HepG2 (cell line): ENCODE results near the gene COMMD7. TPM values are rescaled to one million over a fixed set of nuclear protein-coding genes. Genes with fewer than 3 reads are reported as not detected.
A peak's percentile ranks its signal among the peaks of the same experiment; 100 is the strongest.

Experiments
- AGO1 ChIP-seq: fragments of 200-400 bp; formaldehyde crosslinking; IDR thresholded peaks from 2 replicates; pipeline ENCODE4 v1.6.1; 2017; ENCODE audit warnings: mild to moderate bottlenecking, low read depth, low read length, moderate library complexity; ENCODE audit not compliant: poor library complexity, severe bottlenecking
- AKNA ChIP-seq: sonication (generic); formaldehyde crosslinking; IDR thresholded peaks from 2 replicates; pipeline ENCODE4 v1.4.0; 2020; ENCODE audit warnings: missing genetic modification reagents, borderline replicate concordance
- BCL6 ChIP-seq: IDR thresholded peaks from 2 replicates; pipeline ENCODE4 v1.6.1; 2016; ENCODE audit warnings: missing genetic modification reagents, missing compliant biosample characterization
- CSRNP2 ChIP-seq: sonication (generic); formaldehyde crosslinking; conservative IDR thresholded peaks from 2 replicates; pipeline ENCODE4 v1.8.0; 2022; ENCODE audit warnings: low read depth, missing genetic modification reagents
- DPF2 ChIP-seq: sonication (generic); formaldehyde crosslinking; IDR thresholded peaks from 2 replicates; pipeline ENCODE4 v1.4.0; 2020; ENCODE audit warnings: mild to moderate bottlenecking, low read depth, missing genetic modification reagents, borderline replicate concordance
- ETV6 ChIP-seq: sonication (generic); formaldehyde crosslinking; conservative IDR thresholded peaks from 2 replicates; pipeline ENCODE4 v1.4.0; 2020; ENCODE audit warnings: missing genetic modification reagents
- KDM3A ChIP-seq: IDR thresholded peaks from 2 replicates; pipeline ENCODE4 v1.6.1; 2018; ENCODE audit warnings: low read depth, missing compliant biosample characterization
- MTA1 ChIP-seq: sonication (generic); formaldehyde crosslinking; IDR thresholded peaks from 2 replicates; pipeline ENCODE4 v1.4.0; 2020; ENCODE audit warnings: missing genetic modification reagents, mild to moderate bottlenecking, borderline replicate concordance
- MXD4 ChIP-seq: IDR thresholded peaks from 2 replicates; pipeline ENCODE4 v1.6.1; 2016; ENCODE audit warnings: mild to moderate bottlenecking, missing biosample characterization, missing genetic modification reagents
- PBX2 ChIP-seq: IDR thresholded peaks from 2 replicates; pipeline ENCODE4 v1.6.1; 2016; ENCODE audit warnings: control low read depth
- REPIN1 ChIP-seq: sonication (generic); formaldehyde crosslinking; IDR thresholded peaks from 2 replicates; pipeline ENCODE4 v1.8.0; 2022; ENCODE audit warnings: missing genetic modification reagents, low read depth, mild to moderate bottlenecking, borderline replicate concordance
- SAP130 ChIP-seq: IDR thresholded peaks from 2 replicates; pipeline ENCODE4 v1.6.1; 2016; ENCODE audit warnings: low read depth
- TCF7L2 ChIP-seq: IDR thresholded peaks from 2 replicates; pipeline ENCODE4 v1.6.1; 2011; ENCODE audit warnings: mild to moderate bottlenecking, low read depth, low read length, moderate library complexity
- TEAD3 ChIP-seq: optimal IDR thresholded peaks from 2 replicates; pipeline ENCODE3; 2016; ENCODE audit warnings: borderline replicate concordance
- THRA ChIP-seq: sonication (generic); formaldehyde crosslinking; IDR thresholded peaks from 2 replicates; pipeline ENCODE4 v1.4.0; 2020; ENCODE audit warnings: missing genetic modification reagents, borderline replicate concordance
- ZNF430 ChIP-seq: sonication (generic); formaldehyde crosslinking; IDR thresholded peaks from 2 replicates; pipeline ENCODE4 v1.9.0; 2021; ENCODE audit warnings: mild to moderate bottlenecking, missing genetic modification reagents
- ZNF556 ChIP-seq: sonication (generic); formaldehyde crosslinking; IDR thresholded peaks from 2 replicates; pipeline ENCODE4 v1.4.0; 2020; ENCODE audit warnings: mild to moderate bottlenecking, missing genetic modification reagents, borderline replicate concordance
- ZNF557 ChIP-seq: sonication (generic); formaldehyde crosslinking; IDR thresholded peaks from 2 replicates; pipeline ENCODE4 v1.4.0; 2020; ENCODE audit warnings: missing genetic modification reagents
- ZNF562 ChIP-seq: sonication (generic); formaldehyde crosslinking; IDR thresholded peaks from 2 replicates; pipeline ENCODE4 v1.8.0; 2022; ENCODE audit warnings: missing genetic modification reagents, borderline replicate concordance
- ZNF737 ChIP-seq: sonication (generic); formaldehyde crosslinking; IDR thresholded peaks from 2 replicates; pipeline ENCODE4 v1.5.0; 2020; ENCODE audit warnings: missing genetic modification reagents, mild to moderate bottlenecking, borderline replicate concordance
- polyA plus RNA-seq, 8 experiments: library from polyadenylated mRNA; depleted of rRNA in 3 of 8; stranded (reverse) in 7 of 8; unstranded in 1 of 8; fragments of >200 nt; fragmentation: Illumina TruSeq in 4 of 8; extraction: Trizol in 4 of 8; gene quantifications; 2 replicates each; pipeline versions ENCODE4 v1.2.1 to v1.2.3, GENCODE V29; 2011 to 2016; ENCODE audit warnings: low read depth in 4 of 8, missing spikeins in 1 of 8, mixed read lengths in 1 of 8; ENCODE audit not compliant: insufficient read depth in 1 of 8
- total RNA-seq, 5 experiments: library from RNA; depleted of rRNA; stranded (reverse); fragments of >200 nt; fragmentation: Illumina TruSeq; extraction: Trizol; gene quantifications; 2 replicates each; pipeline ENCODE4 v1.2.3, GENCODE V29; 2016; ENCODE audit warnings: low read depth in 1 of 5

COMMD7 gene
- total and polyA plus RNA-seq, 2 of the 13 experiments (the other 11 are each of a cell fraction or from before 2014, with no cell fraction given): 42.1 to 53.3 TPM

- TF ChIP-seq REPIN1 (0 out of 2 replicates have a peak, but pooled peaks have one; percentile 9), THRA (CRISPR knock-in tag) (no peak), TCF7L2 (no peak), MTA1 (CRISPR knock-in tag) (no peak), PBX2 (CRISPR knock-in tag) (no peak), ZNF556 (CRISPR knock-in tag) (no peak), ETV6 (CRISPR knock-in tag) (no peak), ZNF557 (CRISPR knock-in tag) (0 out of 2 replicates have a peak, but pooled peaks have one; percentile 40), ZNF562 (no peak), ZNF430 (CRISPR knock-in tag) (no peak), SAP130 (CRISPR knock-in tag) (peak; percentile 59), AGO1 (no peak), MXD4 (CRISPR knock-in tag) (peak; percentile 29; the same call in 1 of the 2 replicates), DPF2 (CRISPR knock-in tag) (no peak), KDM3A (CRISPR knock-in tag) (0 out of 2 replicates have a peak, but pooled peaks have one; percentile 31), TEAD3 (CRISPR knock-in tag) (peak; percentile 9), ZNF737 (CRISPR knock-in tag) (no peak), AKNA (CRISPR knock-in tag) (no peak), CSRNP2 (CRISPR knock-in tag) (no peak), BCL6 (CRISPR knock-in tag) (0 out of 2 replicates have a peak, but pooled peaks have one; percentile 25)
Measured at GRCh38 chr20:32681175-32682084, 61.8 kb downstream of the COMMD7 start (continued).
